RWPE2 (cell line): Measurements from ENCODE around the gene CLEC11A.

ENCODE experiments used
- ATAC-seq: fragments of 200-7000 bp; cut with Tn5 transposase; 3 replicates; pipeline ENCODE4 v1.9.1; 2021; ENCODE audit warnings: low read depth
- DNase-seq: peaks from one replicate; pipeline ENCODE4 v3.0.0-alpha.2; 2020; ENCODE audit warnings: low spot score
- H3K27ac ChIP-seq: fragments of 450-650 bp; 2 replicates; pipeline ENCODE4 v1.5.1; 2017; ENCODE audit warnings: mild to moderate bottlenecking; ENCODE audit not compliant: poor library complexity, severe bottlenecking
- H3K27me3 ChIP-seq: fragments of 250-450 bp; sonication (Bioruptor Pico); 2 replicates; pipeline ENCODE4 v1.5.1; 2021; ENCODE audit warnings: mild to moderate bottlenecking, moderate library complexity; ENCODE audit not compliant: insufficient read depth, poor library complexity, severe bottlenecking
- H3K36me3 ChIP-seq: fragments of 250-450 bp; sonication (Bioruptor Pico); 2 replicates; pipeline ENCODE4 v1.5.1; 2020; ENCODE audit warnings: low read depth, mild to moderate bottlenecking, moderate library complexity
- H3K4me1 ChIP-seq: fragments of 250-450 bp; sonication (Bioruptor Pico); 2 replicates; pipeline ENCODE4 v1.5.1; 2021; ENCODE audit warnings: mild to moderate bottlenecking, moderate library complexity; ENCODE audit not compliant: insufficient read depth, poor library complexity, severe bottlenecking
- H3K4me3 ChIP-seq: fragments of 250-450 bp; sonication (Bioruptor Pico); 2 replicates; pipeline ENCODE4 v1.5.1; 2021; ENCODE audit warnings: mild to moderate bottlenecking, moderate library complexity; ENCODE audit not compliant: severe bottlenecking
- H3K9me3 ChIP-seq: fragments of 250-450 bp; sonication (Bioruptor Pico); 2 replicates; pipeline ENCODE4 v1.5.1; 2021; ENCODE audit warnings: mild to moderate bottlenecking, moderate library complexity; ENCODE audit not compliant: severe bottlenecking
- CTCF ChIP-seq: fragments of 450-650 bp; IDR thresholded peaks from one replicate; pipeline ENCODE4 v1.5.1; 2017; ENCODE audit warnings: mild to moderate bottlenecking, moderate library complexity; ENCODE audit not compliant: poor library complexity, severe bottlenecking

The CLEC11A gene

GRCh38 chr19:50710094-50710493 is 13.1 kb upstream of the CLEC11A start:
- no peaks in the 10 kb centered on the region for H3K4me1 ChIP-seq
- ATAC-seq, result no peak
- no peaks in the 10 kb centered on the region for H3K36me3 ChIP-seq
- DNase-seq, result no peak
- no peak for TF ChIP-seq CTCF
- no peaks in the 10 kb centered on the region for H3K9me3 ChIP-seq
- H3K4me3 ChIP-seq, result no peak overlapping the region
- no peak overlapping the region for H3K27ac ChIP-seq
- no peaks in the 10 kb centered on the region for H3K27me3 ChIP-seq

- Histone ChIP-seq H3K36me3 (no peaks in the 10 kb centered on the region), H3K4me1 (no peaks in the 10 kb centered on the region), H3K9me3 (no peaks in the 10 kb centered on the region), H3K4me3 (no peak overlapping the region), H3K27ac (no peak overlapping the region), H3K27me3 (peaks cover 1% of the 10 kb centered on the region)
- ATAC-seq, result no peak
- no peak for TF ChIP-seq CTCF
- no peak for DNase-seq
Measured at GRCh38 chr19:50710612-50711011, 12.6 kb upstream of the CLEC11A start.

- no peak for DNase-seq
- H3K36me3 ChIP-seq, result no peaks in the 10 kb centered on the region
Measured at GRCh38 chr19:50711196-50711595, 12.0 kb upstream of the CLEC11A start.

GRCh38 chr19:50711805-50712204 is 11.4 kb upstream of the CLEC11A start:
- H3K27me3 ChIP-seq, result peaks cover 11% of the 10 kb centered on the region
- H3K4me3 ChIP-seq, result no peak overlapping the region
- DNase-seq (no peak), ATAC-seq (no peak)
- no peaks in the 10 kb centered on the region for H3K9me3 ChIP-seq
- no peaks in the 10 kb centered on the region for H3K36me3 ChIP-seq
- no peak for TF ChIP-seq CTCF
- H3K27ac ChIP-seq, result no peak overlapping the region
- no peaks in the 10 kb centered on the region for H3K4me1 ChIP-seq

More at GRCh38 chr19:50711196-50711595, 12.0 kb upstream of the CLEC11A start:
- Histone ChIP-seq H3K9me3 (no peaks in the 10 kb centered on the region), H3K4me1 (no peaks in the 10 kb centered on the region), H3K4me3 (no peak overlapping the region), H3K27me3 (peaks cover 7% of the 10 kb centered on the region), H3K27ac (no peak overlapping the region)
- no peak for TF ChIP-seq CTCF
- no peak for ATAC-seq

GRCh38 chr19:50712833-50713232 is 10.3 kb upstream of the CLEC11A start:
- no peak overlapping the region for H3K27ac ChIP-seq
- H3K9me3 ChIP-seq, result no peaks in the 10 kb centered on the region
- no peak overlapping the region for H3K4me3 ChIP-seq
- DNase-seq (no peak), ATAC-seq (no peak)
- no peak for TF ChIP-seq CTCF
- H3K36me3 ChIP-seq, result no peaks in the 10 kb centered on the region
- H3K27me3 ChIP-seq, result peaks cover 21% of the 10 kb centered on the region
- H3K4me1 ChIP-seq, result no peaks in the 10 kb centered on the region
